Measurements from ENCODE around the gene TGFBRAP1.

Gene TGFBRAP1, protein sequence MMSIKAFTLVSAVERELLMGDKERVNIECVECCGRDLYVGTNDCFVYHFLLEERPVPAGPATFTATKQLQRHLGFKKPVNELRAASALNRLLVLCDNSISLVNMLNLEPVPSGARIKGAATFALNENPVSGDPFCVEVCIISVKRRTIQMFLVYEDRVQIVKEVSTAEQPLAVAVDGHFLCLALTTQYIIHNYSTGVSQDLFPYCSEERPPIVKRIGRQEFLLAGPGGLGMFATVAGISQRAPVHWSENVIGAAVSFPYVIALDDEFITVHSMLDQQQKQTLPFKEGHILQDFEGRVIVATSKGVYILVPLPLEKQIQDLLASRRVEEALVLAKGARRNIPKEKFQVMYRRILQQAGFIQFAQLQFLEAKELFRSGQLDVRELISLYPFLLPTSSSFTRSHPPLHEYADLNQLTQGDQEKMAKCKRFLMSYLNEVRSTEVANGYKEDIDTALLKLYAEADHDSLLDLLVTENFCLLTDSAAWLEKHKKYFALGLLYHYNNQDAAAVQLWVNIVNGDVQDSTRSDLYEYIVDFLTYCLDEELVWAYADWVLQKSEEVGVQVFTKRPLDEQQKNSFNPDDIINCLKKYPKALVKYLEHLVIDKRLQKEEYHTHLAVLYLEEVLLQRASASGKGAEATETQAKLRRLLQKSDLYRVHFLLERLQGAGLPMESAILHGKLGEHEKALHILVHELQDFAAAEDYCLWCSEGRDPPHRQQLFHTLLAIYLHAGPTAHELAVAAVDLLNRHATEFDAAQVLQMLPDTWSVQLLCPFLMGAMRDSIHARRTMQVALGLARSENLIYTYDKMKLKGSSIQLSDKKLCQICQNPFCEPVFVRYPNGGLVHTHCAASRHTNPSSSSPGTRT

DNA sequence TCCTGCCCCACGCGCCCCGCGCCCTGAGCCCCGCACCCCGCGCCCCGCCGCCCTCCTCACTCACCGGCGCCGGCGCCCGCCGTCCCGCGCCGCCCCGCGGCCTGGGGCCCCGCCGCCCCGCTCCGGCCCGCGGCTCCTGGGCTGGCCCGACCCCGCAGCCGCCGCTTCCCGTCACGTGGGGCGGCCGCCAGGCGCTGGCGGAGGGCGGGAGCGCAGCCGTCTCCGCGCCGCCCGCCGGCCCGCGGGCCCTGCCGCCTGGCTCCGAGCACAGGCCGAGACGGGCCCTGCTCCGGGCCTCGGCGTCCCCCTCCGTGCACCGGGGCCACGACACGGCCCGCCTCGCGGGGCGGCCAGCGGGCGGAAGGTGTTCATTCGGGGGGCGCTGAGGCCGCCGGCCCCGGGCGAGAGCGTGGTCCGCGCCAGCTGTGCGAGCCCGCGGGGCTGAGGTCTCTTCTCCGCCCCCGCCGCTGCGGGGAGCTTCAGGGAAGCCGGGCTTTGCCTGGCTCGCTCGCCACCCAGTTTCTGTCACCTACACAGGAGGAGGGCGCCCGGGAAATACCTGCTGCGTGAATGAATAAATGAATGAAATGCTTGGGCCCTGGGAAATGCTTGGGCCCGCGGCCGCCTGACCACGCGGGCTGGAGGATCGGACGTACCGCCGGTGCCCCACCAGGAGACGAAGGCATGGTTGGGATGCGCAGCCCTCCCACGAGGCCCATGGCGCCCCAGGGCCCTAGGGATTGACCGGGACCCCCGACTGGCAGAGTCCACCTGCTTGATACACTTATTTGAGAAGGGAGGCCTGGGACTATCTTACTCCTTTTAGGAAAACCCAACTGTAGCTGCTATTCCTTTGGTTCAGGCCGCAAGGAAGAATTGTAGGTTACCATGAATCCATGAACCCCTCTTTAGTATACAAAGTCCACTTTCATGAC lies at the start of gene TGFBRAP1:
TSS of gene TGFBRAP1 (minus strand) at position 175 of the 935 bp plus-strand sequence. CDS start 21,434 bp downstream, outside the sequence.
- peak; percentile 22 to 45 for DNase-seq (ENCODE audit: low read depth in 1 of 2, low spot score in 1 of 2)

GRCh38 chr2:105378921-105379383 lies 49.4 kb upstream of the TGFBRAP1 start:
- DNase-seq (ENCODE audit: low read depth in 1 of 2, low spot score in 1 of 2) = no peak

DNA sequence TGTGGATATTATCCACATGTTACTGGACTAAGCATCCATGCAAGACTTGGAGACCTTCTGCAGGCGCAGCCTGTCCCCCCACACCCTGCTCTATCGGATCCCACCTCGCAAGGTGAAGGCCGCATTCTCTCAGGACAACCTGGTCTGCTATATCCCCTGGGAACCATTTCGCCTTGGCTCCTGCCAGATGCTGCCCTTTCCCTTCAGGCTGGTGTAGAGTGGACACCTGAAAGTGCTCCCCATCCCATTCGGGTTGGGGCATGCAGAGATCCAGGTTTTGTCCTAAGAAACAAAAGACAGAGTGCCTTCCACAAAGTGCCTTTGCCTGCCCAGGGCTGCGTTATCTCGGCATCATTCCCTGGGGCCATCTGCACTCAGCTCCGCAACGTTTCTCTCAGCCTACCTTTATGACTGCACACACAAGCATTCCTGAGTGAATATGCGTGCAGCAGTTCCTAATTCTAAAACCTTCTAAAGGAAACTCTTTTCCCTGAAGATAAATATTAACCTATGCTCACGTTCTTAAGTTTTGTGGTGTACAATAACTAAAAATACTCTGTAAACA lies 48.8 kb upstream of the TGFBRAP1 start:
- DNase-seq (ENCODE audit: low read depth in 1 of 2, low spot score in 1 of 2) = no peak

GRCh38 chr2:105377871-105378270 lies 48.3 kb upstream of the TGFBRAP1 start:
- DNase-seq (ENCODE audit: low read depth in 1 of 2, low spot score in 1 of 2) = no peak

- DNase-seq (ENCODE audit: low read depth in 1 of 2, low spot score in 1 of 2) = no peak
Observed at GRCh38 chr2:105376789-105377240, 47.3 kb upstream of the TGFBRAP1 start.

DNA sequence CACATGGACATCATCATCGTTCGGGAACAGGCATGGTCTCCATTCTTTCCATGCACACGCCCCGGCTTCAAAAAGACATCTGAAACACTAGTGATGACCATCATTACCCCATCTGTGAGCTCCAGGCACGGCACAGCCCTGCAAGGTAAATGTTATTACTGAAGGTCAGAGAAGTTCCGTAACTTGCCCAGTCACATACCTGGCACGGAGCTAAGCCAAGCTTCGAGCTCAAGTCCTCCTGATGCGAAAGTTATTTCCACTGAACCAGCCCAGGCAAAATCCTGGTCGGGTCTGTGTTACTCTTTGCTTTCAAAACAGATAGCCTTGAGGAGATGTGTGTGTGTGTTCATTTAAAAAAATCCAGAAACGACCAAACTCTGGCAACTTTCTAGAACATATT lies 46.5 kb upstream of the TGFBRAP1 start:
- DNase-seq (ENCODE audit: low read depth in 1 of 2, low spot score in 1 of 2) = no peak

DNA sequence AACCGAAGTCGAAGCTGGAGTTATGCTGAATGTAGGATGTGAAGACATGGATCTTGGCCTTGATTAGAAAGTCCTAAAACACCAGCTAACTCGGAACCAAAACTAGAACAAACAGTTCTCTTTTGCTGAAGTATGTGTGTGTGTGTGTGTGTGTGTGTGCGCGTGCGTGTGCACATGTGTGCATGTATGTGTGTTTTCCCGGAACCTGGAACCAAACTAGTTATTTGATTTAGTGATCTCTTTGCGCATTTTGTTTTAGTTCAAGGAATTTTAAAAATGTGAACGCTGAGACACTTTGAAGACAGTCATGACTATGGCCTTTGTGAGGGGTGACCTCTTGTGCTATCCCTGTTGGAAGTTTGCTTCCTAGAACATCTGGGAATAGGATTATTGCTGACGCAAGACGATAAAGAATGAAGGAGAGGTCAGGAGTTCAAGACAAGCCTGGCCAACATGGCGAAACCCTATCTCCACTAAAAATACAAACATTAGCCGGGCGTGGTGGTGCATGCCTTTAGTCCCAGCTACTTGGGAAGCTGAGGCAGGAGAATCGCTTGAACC lies 45.5 kb upstream of the TGFBRAP1 start:
- DNase-seq (ENCODE audit: low read depth in 1 of 2, low spot score in 1 of 2) = no peak

DNA sequence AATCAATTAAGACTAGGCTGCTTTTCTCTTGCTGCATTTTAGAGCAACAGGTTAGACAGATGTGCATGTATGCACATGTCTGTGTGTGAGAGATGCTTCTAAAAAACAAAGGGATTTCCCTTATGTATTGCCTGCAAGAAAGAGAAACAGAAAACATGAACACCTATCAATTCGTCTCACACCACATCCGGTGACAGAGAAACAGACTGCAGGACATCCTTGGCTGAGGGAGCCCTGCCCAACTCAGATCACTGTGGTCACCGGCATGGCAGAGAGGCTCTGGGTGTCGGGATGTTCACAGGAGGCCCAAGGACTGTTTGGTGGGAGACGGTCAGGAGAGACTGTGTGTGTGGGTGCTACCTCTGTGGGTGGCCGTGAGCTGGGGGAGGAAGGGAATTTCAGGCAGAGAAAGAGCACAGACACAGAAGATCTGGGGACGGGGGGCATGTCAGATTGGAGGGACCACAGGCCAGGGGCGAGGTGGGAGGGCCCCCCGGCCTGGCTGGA lies 44.4 kb upstream of the TGFBRAP1 start:
- no peak for DNase-seq (ENCODE audit: low read depth in 1 of 2, low spot score in 1 of 2)

- DNase-seq (ENCODE audit: low read depth in 1 of 2, low spot score in 1 of 2) = no peak
Observed at GRCh38 chr2:105373344-105373781, 43.8 kb upstream of the TGFBRAP1 start.

GRCh38 chr2:105371810-105372209 lies 42.3 kb upstream of the TGFBRAP1 start:
- DNase-seq (ENCODE audit: low read depth in 1 of 2, low spot score in 1 of 2) = no peak

GRCh38 chr2:105371156-105371555 lies 41.6 kb upstream of the TGFBRAP1 start:
- DNase-seq (ENCODE audit: low read depth in 1 of 2, low spot score in 1 of 2) = no peak

GRCh38 chr2:105369777-105370690 lies 40.5 kb upstream of the TGFBRAP1 start:
- peak; percentile 69 to 79 for DNase-seq (ENCODE audit: low read depth in 1 of 2, low spot score in 1 of 2)

DNA sequence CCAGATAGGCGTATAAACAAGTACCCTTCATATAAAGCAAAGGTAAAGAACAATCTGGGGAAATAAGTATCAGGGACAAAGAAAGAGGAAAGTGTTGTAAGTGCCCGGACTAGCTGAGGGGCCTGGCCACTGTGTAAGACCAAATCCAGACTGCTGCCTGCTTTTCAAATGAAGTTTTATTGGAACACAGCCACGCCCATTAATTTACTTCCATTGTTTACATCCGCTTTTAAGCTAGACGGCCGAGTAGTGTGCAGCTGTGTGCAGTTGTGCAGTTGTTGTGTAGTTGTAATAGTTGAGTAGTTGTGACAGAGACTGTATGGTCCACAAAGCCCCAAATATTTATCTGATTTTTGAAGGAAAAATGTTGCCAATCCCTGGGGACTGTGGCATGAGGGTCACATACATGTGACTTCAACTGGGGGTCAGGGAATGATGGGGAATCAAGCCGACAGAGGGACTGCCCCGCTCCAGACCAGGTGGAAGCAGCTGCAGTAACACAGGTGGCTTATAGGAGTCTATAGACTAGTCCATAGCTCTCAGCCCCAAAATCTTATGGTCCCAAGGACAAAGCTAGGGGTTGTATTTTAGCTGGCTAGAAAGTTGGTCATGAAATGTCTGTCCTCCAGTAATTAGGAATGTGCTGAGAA lies 39.3 kb upstream of the TGFBRAP1 start:
- DNase-seq (ENCODE audit: low read depth in 1 of 2, low spot score in 1 of 2) = no peak

DNA sequence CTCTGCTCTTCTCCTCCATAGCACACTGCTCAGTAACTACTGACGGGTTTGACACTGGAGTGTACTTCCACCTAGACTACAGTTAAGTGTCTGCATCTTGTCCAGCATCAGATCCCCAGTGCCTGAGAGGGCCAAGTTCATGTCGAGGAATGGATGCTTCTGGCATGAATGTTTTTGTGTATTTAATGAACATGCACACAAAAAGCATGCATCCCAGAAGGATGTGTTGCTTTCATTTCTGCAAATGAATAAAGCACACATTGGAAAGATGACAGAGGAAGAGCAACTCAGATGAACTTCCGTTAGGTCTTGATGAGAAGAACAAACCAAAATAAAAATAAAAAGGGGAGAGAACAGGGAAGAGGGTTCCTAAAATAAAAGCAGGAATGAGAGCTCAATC lies 35.7 kb upstream of the TGFBRAP1 start:
- DNase-seq (ENCODE audit: low read depth in 1 of 2, low spot score in 1 of 2) = no peak

DNA sequence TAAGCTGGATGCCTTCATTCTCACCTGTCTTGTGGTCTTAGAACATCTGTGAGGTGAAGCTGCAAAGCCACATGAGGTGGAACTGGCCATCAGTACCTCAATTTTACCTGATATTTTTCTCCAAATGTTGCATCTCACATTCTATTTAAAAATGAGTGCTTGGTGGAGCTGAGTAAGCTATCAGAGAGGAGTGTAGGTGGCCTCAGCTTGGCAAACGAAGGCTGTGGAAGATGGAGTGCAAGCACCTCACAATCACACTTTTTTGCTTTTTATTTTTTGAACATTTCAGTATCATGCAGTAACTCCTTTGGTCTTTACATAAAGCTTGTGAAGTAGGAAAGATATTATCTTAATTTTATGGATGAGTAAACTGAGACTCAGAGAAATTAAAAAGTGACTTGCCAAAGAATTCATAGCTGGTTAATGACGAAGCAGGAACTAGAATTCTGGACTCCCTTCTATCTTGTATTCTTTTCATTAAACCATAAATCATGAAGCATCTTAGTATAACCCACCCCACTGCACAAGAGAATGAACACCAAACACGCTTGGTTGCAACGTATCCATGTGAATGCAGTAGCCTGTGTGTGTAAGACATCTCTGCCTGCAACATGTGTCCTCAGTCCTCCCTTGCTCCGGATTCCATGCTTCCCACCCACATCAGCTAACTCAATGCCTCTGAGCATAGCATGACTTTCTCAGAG lies 35.1 kb upstream of the TGFBRAP1 start:
- no peak for DNase-seq (ENCODE audit: low read depth in 1 of 2, low spot score in 1 of 2)

DNA sequence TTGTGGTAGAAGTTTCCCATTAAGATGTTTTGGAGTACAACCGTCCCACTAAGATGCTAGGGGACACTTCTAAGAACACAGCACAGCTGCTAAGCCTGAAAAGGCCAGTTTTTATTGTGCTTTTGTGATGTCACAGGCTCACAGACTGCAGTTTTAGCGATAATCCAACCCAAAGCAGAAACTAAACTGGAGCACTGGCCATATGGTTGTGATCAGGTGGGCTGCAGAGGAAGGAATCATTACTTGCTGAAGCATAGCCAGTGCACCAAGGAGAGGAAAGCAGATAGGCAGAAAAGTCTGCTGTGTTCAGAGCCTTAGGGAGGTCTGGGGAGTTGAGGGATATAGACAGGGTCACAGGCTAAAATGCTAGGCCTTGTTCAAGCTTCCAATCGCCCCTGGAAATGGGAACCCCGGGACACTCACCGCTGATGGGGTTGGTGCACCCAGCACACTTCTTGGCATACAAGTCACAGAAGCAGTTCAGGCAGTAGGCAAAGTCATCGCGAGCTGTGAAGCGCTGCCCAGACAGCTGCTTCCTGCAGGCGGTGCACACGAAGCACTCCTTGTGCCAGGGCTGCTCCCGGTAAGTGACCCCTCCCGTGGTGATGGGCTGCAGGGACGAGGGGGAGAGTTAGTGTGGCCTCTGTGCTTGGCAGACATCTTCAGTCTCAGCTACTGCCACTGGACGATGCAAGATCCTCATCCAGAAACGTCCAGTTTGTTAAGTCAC lies 33.5 kb upstream of the TGFBRAP1 start:
- no peak for DNase-seq (ENCODE audit: low read depth in 1 of 2, low spot score in 1 of 2)

Measured in stimulated activated CD4-positive, alpha-beta T cell treated with anti-CD3 and anti-CD28 coated beads, Interleukin-15, amount 100 ng/mL, for 1 hour (primary cell).